Transverse colon (tissue), 4 donors: Measurements from ENCODE around the gene NSD1. TPM values are rescaled to one million over a fixed set of nuclear protein-coding genes. Genes with fewer than 3 reads are reported as not detected.

Source experiments
- DNase-seq: peaks from one replicate; pipeline ENCODE4 v3.0.0-alpha.2; 2019
- H3K27ac ChIP-seq, 4 donors: fragments of 200-600 bp; sonication (generic); 2 replicates each; pipeline ENCODE4 v1.5.1; 2016 to 2018; ENCODE audit warnings: inconsistent platforms in 4 of 4
- H3K27me3 ChIP-seq: fragments of 200-600 bp; sonication (generic); 2 replicates; pipeline ENCODE4 v1.5.1; 2017; ENCODE audit warnings: inconsistent platforms
- H3K36me3 ChIP-seq, 4 donors: fragments of 200-600 bp; sonication (generic); 2 replicates each; pipeline ENCODE4 v1.5.1; 2017 to 2019; ENCODE audit warnings: inconsistent platforms in 4 of 4
- H3K4me1 ChIP-seq, 4 donors: fragments of 200-600 bp; sonication (generic); 2 replicates each; pipeline ENCODE4 v1.5.1; 2017 to 2020; ENCODE audit warnings: inconsistent platforms in 4 of 4
- H3K4me3 ChIP-seq, 4 donors: fragments of 200-600 bp; sonication (generic); 1 replicate in 1 of 4; 2 replicates in 3 of 4; pipeline versions ENCODE4 v1.5.1 to v1.6.1; 2017 to 2019; ENCODE audit warnings: inconsistent platforms in 4 of 4
- H3K9me3 ChIP-seq, 2 donors: fragments of 200-600 bp; sonication (generic); 2 replicates each; pipeline ENCODE4 v1.5.1; 2017 to 2019; ENCODE audit warnings: inconsistent platforms in 2 of 2
- CTCF ChIP-seq, 5 experiments: fragments of 200-600 bp in 3 of 5; fragments of 450-650 bp in 2 of 5; sonication (generic) in 3 of 5; IDR thresholded peaks; 1 replicate in 2 of 5; 2 replicates in 3 of 5; pipeline ENCODE4 v1.5.1; 2016 to 2017; ENCODE audit warnings: antibody characterized with exemption in 5 of 5, inconsistent platforms in 3 of 5, mild to moderate bottlenecking in 2 of 5, moderate library complexity in 1 of 5
- EP300 ChIP-seq: sonication (generic); formaldehyde crosslinking; IDR thresholded peaks from one replicate; pipeline ENCODE4 v1.6.1; 2017; ENCODE audit warnings: antibody characterized with exemption, low read depth
- POLR2A ChIP-seq: fragments of 450-650 bp; IDR thresholded peaks from one replicate; pipeline ENCODE4 v1.6.1; 2016; ENCODE audit warnings: antibody characterized with exemption, mild to moderate bottlenecking, moderate library complexity
- POLR2AphosphoS5 ChIP-seq, 3 donors: sonication (generic); formaldehyde crosslinking; IDR thresholded peaks; one replicate each; pipeline ENCODE4 v1.6.1; 2016; ENCODE audit warnings: antibody characterized with exemption in 3 of 3
- WGBS, 2 donors: methylation state at CpG; one replicate each; pipeline ENCODE4 v1.1.5; 2018; ENCODE audit warnings: low coverage in 1 of 2; 5-methylcytosine and 5-hydroxymethylcytosine counted together
- in situ Hi-C, 4 donors: fragments of 200-750 bp; cut with MboI; loops; one replicate each; pipeline versions ENCODE4 v1.15.0 to v1.15.1; 2017; ENCODE audit warnings: low sequenced_read_pairs in 3 of 4, low pct_ligation_motif_present in 1 of 4, low pct_unique_long_range_greater_than_20kb in 1 of 4
- intact Hi-C: fragments of 100-400 bp; cut with DNase I; formaldehyde crosslinking; loops from one replicate; pipeline ENCODE4 v1.15.1; 2023; ENCODE audit warnings: low total_unique reads
- total RNA-seq, 4 donors: library from RNA; depleted of rRNA; stranded (reverse); fragments of >200 nt; gene quantifications; one replicate each; pipeline ENCODE4 v1.1.0, GENCODE V29; 2016

Gene NSD1
- total RNA-seq, 4 donors from 2014 or later, result 32.6 to 84.9 (median 60.7) TPM

GRCh38 chr5:177154003-177154643, 20.6 kb downstream of the NSD1 start:
- H3K4me1 ChIP-seq, result peaks cover 0 to 16% (median 7%) of the 10 kb centered on the region in 4 donors
- H3K4me3 ChIP-seq, result no peak overlapping the region
- intact Hi-C loops (no loop called here), in situ Hi-C loops (no loop called here)
- H3K27ac ChIP-seq, result peak overlapping the region in 1 of 4 donors; percentile 5
- no peaks in the 10 kb centered on the region for H3K27me3 ChIP-seq
- WGBS, 2 donors, result 66 to 78% methylated on average over 3 to 6 of the region's 6 CpGs
- TF ChIP-seq EP300, result no peak
- H3K9me3 ChIP-seq, result no peaks in the 10 kb centered on the region
- DNase-seq, result no peak
- peaks cover 0 to 5% (median 0%) of the 10 kb centered on the region in 4 donors for H3K36me3 ChIP-seq

- Histone ChIP-seq H3K27ac (no peak overlapping the region), H3K4me3 (no peak overlapping the region), H3K4me1 (peaks cover 0 to 4% (median 0%) of the 10 kb centered on the region in 4 donors), H3K36me3 (peaks cover 0 to 4% (median 0%) of the 10 kb centered on the region in 4 donors), H3K9me3 (no peaks in the 10 kb centered on the region), H3K27me3 (no peaks in the 10 kb centered on the region)
- 97% methylated on average over 6 of the region's 6 CpGs; no CpG with 5 or more reads in 1 of the 2 donors for WGBS, 2 donors
- in situ Hi-C loops, result no loop called here
- no peak for DNase-seq
- TF ChIP-seq CTCF (IDR thresholded peaks at IDR 0.05), result no peak
- TF ChIP-seq POLR2AphosphoS5 (IDR thresholded peaks at IDR 0.05), result no peak
- no peak for TF ChIP-seq EP300
- TF ChIP-seq POLR2A, result no peak
- intact Hi-C loops, result no loop called here
Measured at GRCh38 chr5:177162379-177162778, 28.8 kb downstream of the NSD1 start.

GRCh38 chr5:177163500-177163899, 29.9 kb downstream of the NSD1 start:
- intact Hi-C loops (no loop called here), in situ Hi-C loops (no loop called here)
- no peak for DNase-seq

GRCh38 chr5:177169271-177169670, 35.7 kb downstream of the NSD1 start:
- TF ChIP-seq POLR2AphosphoS5 (IDR thresholded peaks at IDR 0.05) (no peak), POLR2A (no peak), EP300 (no peak), CTCF (IDR thresholded peaks at IDR 0.05) (no peak)
- no peak for DNase-seq
- Histone ChIP-seq H3K27ac (no peak overlapping the region), H3K36me3 (peaks cover 0 to 7% (median 2%) of the 10 kb centered on the region in 4 donors), H3K4me1 (no peaks in the 10 kb centered on the region), H3K27me3 (no peaks in the 10 kb centered on the region), H3K4me3 (no peak overlapping the region), H3K9me3 (no peaks in the 10 kb centered on the region)
- in situ Hi-C loops (no loop called here), intact Hi-C loops (no loop called here)
- 91 to 94% methylated on average over 10 to 15 of the region's 15 CpGs for WGBS, 2 donors

More at GRCh38 chr5:177163500-177163899, 29.9 kb downstream of the NSD1 start:
- H3K4me3 ChIP-seq, result no peak overlapping the region
- no peaks in the 10 kb centered on the region for H3K27me3 ChIP-seq
- H3K9me3 ChIP-seq, result no peaks in the 10 kb centered on the region
- H3K27ac ChIP-seq, result no peak overlapping the region
- H3K4me1 ChIP-seq, result peaks cover 0 to under 1% (median 0%) of the 10 kb centered on the region in 4 donors
- 98 to 100% methylated on average over 2 of the region's 2 CpGs for WGBS, 2 donors
- peaks cover 0 to 4% (median 0%) of the 10 kb centered on the region in 4 donors for H3K36me3 ChIP-seq
- TF ChIP-seq POLR2AphosphoS5 (IDR thresholded peaks at IDR 0.05), result no peak
- no peak for TF ChIP-seq POLR2A
- no peak for TF ChIP-seq CTCF (IDR thresholded peaks at IDR 0.05)
- no peak for TF ChIP-seq EP300
